Temporal lobe (tissue), 1 donor: ENCODE data around the gene LELP1. TPM values are rescaled to one million over a fixed set of nuclear protein-coding genes. Genes with fewer than 3 reads are reported as not detected.

ENCODE experiments used
- total RNA-seq: library from RNA; depleted of rRNA; stranded (reverse); fragments of >200 nt; gene quantifications from one replicate; pipeline ENCODE4 v1.2.3, GENCODE V29; 2014

The LELP1 gene
- total RNA-seq, 1 donor from 2014 or later: not detected

Other genes with a start within 250 kb of the LELP1 start
- not detected for gene SPRR4, start 232.8 kb upstream of the LELP1 start, total RNA-seq
- not detected for gene SPRR1A, start 219.3 kb upstream of the LELP1 start, total RNA-seq
- gene SPRR3, start 201.7 kb upstream of the LELP1 start, total RNA-seq: not detected
- not detected for gene SPRR1B, start 172.2 kb upstream of the LELP1 start, total RNA-seq
- not detected for gene SPRR2D, start 162.3 kb upstream of the LELP1 start, total RNA-seq
- gene SPRR2A, start 145.9 kb upstream of the LELP1 start, total RNA-seq: not detected
- not detected for gene SPRR2B, start 131.8 kb upstream of the LELP1 start, total RNA-seq
- gene SPRR2E, start 108.9 kb upstream of the LELP1 start, total RNA-seq: not detected
- gene SPRR2F, start 89.9 kb upstream of the LELP1 start, total RNA-seq: not detected
- not detected for gene SPRR2G, start 52.5 kb upstream of the LELP1 start, total RNA-seq
- 0.49 TPM for gene PRR9, start 14.2 kb downstream of the LELP1 start, total RNA-seq
- gene LORICRIN, start 56.3 kb downstream of the LELP1 start, total RNA-seq: 0.25 TPM
- gene PGLYRP3, start 109.5 kb downstream of the LELP1 start, total RNA-seq: not detected
- gene PGLYRP4, start 145.4 kb downstream of the LELP1 start, total RNA-seq: not detected
- 20.2 TPM for gene S100A9, start 154.4 kb downstream of the LELP1 start, total RNA-seq
- gene S100A12, start 172.2 kb downstream of the LELP1 start, total RNA-seq: 1.7 TPM
- gene S100A8, start 187.6 kb downstream of the LELP1 start, total RNA-seq: 7.1 TPM
- not detected for gene S100A7A, start 213.1 kb downstream of the LELP1 start, total RNA-seq